PC-3 (cell line): Measurements from ENCODE around the gene LRCH1.

Experiments
- CTCF ChIP-seq: fragments of 300-600 bp; sonication (generic); conservative IDR thresholded peaks from 2 replicates; pipeline ENCODE4 v1.5.1; 2017; ENCODE audit warnings: antibody characterized with exemption, low read depth, mild to moderate bottlenecking, low read length
- EZH2 ChIP-seq: fragments of 300-600 bp; sonication (generic); IDR thresholded peaks from one replicate; pipeline ENCODE4 v1.6.1; 2017; ENCODE audit warnings: antibody characterized with exemption, mild to moderate bottlenecking, low read length; ENCODE audit not compliant: unreplicated experiment
- EZH2phosphoT487 ChIP-seq: fragments of 300-600 bp; sonication (generic); IDR thresholded peaks from 2 replicates; pipeline ENCODE4 v1.6.1; 2018; ENCODE audit warnings: mild to moderate bottlenecking, antibody characterized with exemption, low read length, borderline replicate concordance

- TF ChIP-seq CTCF (no peak), EZH2phosphoT487 (no peak), EZH2 (no peak)
Measured at GRCh38 chr13:46628622-46629365, 75.8 kb downstream of the LRCH1 start.
